ENCODE results near the gene STT3B. TPM values are rescaled to one million over a fixed set of nuclear protein-coding genes. Genes with fewer than 3 reads are reported as not detected.

STT3B gene
- total RNA-seq, 1 experiment from 2014 or later: 64.4 TPM

- H3K9me3 ChIP-seq (replicated peaks): no peaks in the 10 kb centered on the region
- DNase-seq: peak; percentile 95
- no peaks in the 10 kb centered on the region for H3K36me3 ChIP-seq
- no peaks in the 10 kb centered on the region for H3K4me1 ChIP-seq
- peak overlapping the region; percentile 92 for H3K27ac ChIP-seq
- peak overlapping the region; percentile 81 for H3K4me3 ChIP-seq
- no peaks in the 10 kb centered on the region for H3K27me3 ChIP-seq
Observed at GRCh38 chr3:31531992-31532586, 636 bp upstream of the STT3B start.

- peak; percentile 23 to 30 for DNase-seq
- Histone ChIP-seq H3K36me3 (no peaks in the 10 kb centered on the region), H3K27me3 (no peaks in the 10 kb centered on the region), H3K4me3 (peak overlapping the region; percentile 81), H3K4me1 (no peaks in the 10 kb centered on the region), H3K27ac (peak overlapping the region; percentile 92; the same call in 1 of the 2 replicates), H3K9me3 (replicated peaks) (no peaks in the 10 kb centered on the region)
Observed at GRCh38 chr3:31533169-31534064, 692 bp downstream of the STT3B start.

- Histone ChIP-seq H3K36me3 (no peaks in the 10 kb centered on the region), H3K4me1 (no peaks in the 10 kb centered on the region), H3K27ac (no peak overlapping the region), H3K27me3 (no peaks in the 10 kb centered on the region), H3K4me3 (peak overlapping the region; percentile 81), H3K9me3 (replicated peaks) (no peaks in the 10 kb centered on the region)
- DNase-seq: peak in 1 of 2 experiments; percentile 19
Observed at GRCh38 chr3:31534065-31534425, 1.3 kb downstream of the STT3B start.

GRCh38 chr3:31536497-31536896, 3.8 kb downstream of the STT3B start:
- Histone ChIP-seq H3K9me3 (replicated peaks) (no peaks in the 10 kb centered on the region), H3K36me3 (no peaks in the 10 kb centered on the region), H3K27ac (no peak overlapping the region), H3K4me3 (no peak overlapping the region), H3K27me3 (no peaks in the 10 kb centered on the region), H3K4me1 (no peaks in the 10 kb centered on the region)
- DNase-seq: no peak

GRCh38 chr3:31538801-31539200, 6.1 kb downstream of the STT3B start:
- DNase-seq: no peak
- Histone ChIP-seq H3K36me3 (no peaks in the 10 kb centered on the region), H3K27ac (no peak overlapping the region), H3K4me3 (no peak overlapping the region), H3K4me1 (no peaks in the 10 kb centered on the region), H3K9me3 (replicated peaks) (no peaks in the 10 kb centered on the region), H3K27me3 (no peaks in the 10 kb centered on the region)

- H3K4me1 ChIP-seq: no peaks in the 10 kb centered on the region
- no peaks in the 10 kb centered on the region for H3K36me3 ChIP-seq
- no peaks in the 10 kb centered on the region for H3K27me3 ChIP-seq
- H3K9me3 ChIP-seq (replicated peaks): no peaks in the 10 kb centered on the region
- DNase-seq: no peak
- H3K4me3 ChIP-seq: no peak overlapping the region
- H3K27ac ChIP-seq: no peak overlapping the region
Observed at GRCh38 chr3:31539275-31539674, 6.5 kb downstream of the STT3B start.

GRCh38 chr3:31541089-31541488, 8.4 kb downstream of the STT3B start:
- Histone ChIP-seq H3K4me1 (0 out of 2 replicates have a peak, but pooled peaks cover 3% of the 10 kb centered on the region), H3K4me3 (no peak overlapping the region), H3K27me3 (no peaks in the 10 kb centered on the region), H3K9me3 (replicated peaks) (no peaks in the 10 kb centered on the region), H3K27ac (no peak overlapping the region), H3K36me3 (no peaks in the 10 kb centered on the region)
- no peak for DNase-seq

- DNase-seq: no peak
- no peaks in the 10 kb centered on the region for H3K36me3 ChIP-seq
- H3K27me3 ChIP-seq: no peaks in the 10 kb centered on the region
- H3K4me3 ChIP-seq: no peak overlapping the region
- H3K4me1 ChIP-seq: 0 out of 2 replicates have a peak, but pooled peaks cover 3% of the 10 kb centered on the region
- H3K27ac ChIP-seq: no peak overlapping the region
- no peaks in the 10 kb centered on the region for H3K9me3 ChIP-seq (replicated peaks)
Observed at GRCh38 chr3:31542246-31542645, 9.5 kb downstream of the STT3B start.

- H3K27ac ChIP-seq: no peak overlapping the region
- no peak overlapping the region for H3K4me3 ChIP-seq
- no peaks in the 10 kb centered on the region for H3K27me3 ChIP-seq
- DNase-seq: no peak
- no peaks in the 10 kb centered on the region for H3K36me3 ChIP-seq
- H3K4me1 ChIP-seq: 0 out of 2 replicates have a peak, but pooled peaks cover 3% of the 10 kb centered on the region
- no peaks in the 10 kb centered on the region for H3K9me3 ChIP-seq (replicated peaks)
Observed at GRCh38 chr3:31543375-31543774, 10.7 kb downstream of the STT3B start.

GRCh38 chr3:31544634-31545033, 11.9 kb downstream of the STT3B start:
- no peak overlapping the region for H3K27ac ChIP-seq
- DNase-seq: peak; percentile 26 to 43
- 0 out of 2 replicates have a peak, but pooled peaks cover 3% of the 10 kb centered on the region for H3K4me1 ChIP-seq
- no peaks in the 10 kb centered on the region for H3K9me3 ChIP-seq (replicated peaks)
- no peak overlapping the region for H3K4me3 ChIP-seq
- H3K36me3 ChIP-seq: no peaks in the 10 kb centered on the region
- no peaks in the 10 kb centered on the region for H3K27me3 ChIP-seq

GRCh38 chr3:31546162-31546561, 13.4 kb downstream of the STT3B start:
- Histone ChIP-seq H3K36me3 (no peaks in the 10 kb centered on the region), H3K27ac (no peak overlapping the region), H3K27me3 (no peaks in the 10 kb centered on the region), H3K4me3 (no peak overlapping the region), H3K4me1 (0 out of 2 replicates have a peak, but pooled peaks cover 3% of the 10 kb centered on the region), H3K9me3 (replicated peaks) (no peaks in the 10 kb centered on the region)
- peak in 1 of 2 experiments; percentile 7 for DNase-seq

GRCh38 chr3:31546725-31547124, 14.0 kb downstream of the STT3B start:
- H3K9me3 ChIP-seq (replicated peaks): no peaks in the 10 kb centered on the region

GRCh38 chr3:31550452-31551251, 17.9 kb downstream of the STT3B start:
- no peak overlapping the region for H3K27ac ChIP-seq
- H3K4me3 ChIP-seq: no peak overlapping the region
- no peaks in the 10 kb centered on the region for H3K27me3 ChIP-seq
- no peaks in the 10 kb centered on the region for H3K9me3 ChIP-seq (replicated peaks)
- DNase-seq: peak in 1 of 2 experiments; percentile 27
- H3K4me1 ChIP-seq: no peaks in the 10 kb centered on the region
- H3K36me3 ChIP-seq: no peaks in the 10 kb centered on the region

More at GRCh38 chr3:31546725-31547124, 14.0 kb downstream of the STT3B start:
- H3K27ac ChIP-seq: no peak overlapping the region
- no peaks in the 10 kb centered on the region for H3K36me3 ChIP-seq
- H3K4me1 ChIP-seq: 0 out of 2 replicates have a peak, but pooled peaks cover 3% of the 10 kb centered on the region
- no peak for DNase-seq
- H3K4me3 ChIP-seq: no peak overlapping the region
- no peaks in the 10 kb centered on the region for H3K27me3 ChIP-seq

GRCh38 chr3:31551646-31552045, 18.9 kb downstream of the STT3B start:
- Histone ChIP-seq H3K36me3 (no peaks in the 10 kb centered on the region), H3K4me3 (no peak overlapping the region), H3K27me3 (no peaks in the 10 kb centered on the region), H3K27ac (no peak overlapping the region), H3K4me1 (no peaks in the 10 kb centered on the region), H3K9me3 (replicated peaks) (no peaks in the 10 kb centered on the region)
- DNase-seq: no peak

- Histone ChIP-seq H3K9me3 (replicated peaks) (no peaks in the 10 kb centered on the region), H3K27me3 (no peaks in the 10 kb centered on the region), H3K4me3 (no peak overlapping the region), H3K27ac (no peak overlapping the region), H3K4me1 (no peaks in the 10 kb centered on the region), H3K36me3 (no peaks in the 10 kb centered on the region)
- no peak for DNase-seq
Observed at GRCh38 chr3:31552103-31552502, 19.4 kb downstream of the STT3B start.
